ENCODE data around the gene SLC1A4.

- TF ChIP-seq REST (IDR thresholded peaks at IDR 0.05; ENCODE audit: insufficient read depth in 1 of 2, low read depth in 2 of 2, low read length in 1 of 2) (no peak), TCF7L2 (IDR thresholded peaks at IDR 0.05; ENCODE audit: low read depth, low read length) (no peak), POLR2AphosphoS5 (IDR thresholded peaks at IDR 0.05; ENCODE audit: low read depth, low read length) (no peak), SIN3A (IDR thresholded peaks at IDR 0.05; ENCODE audit: borderline replicate concordance, insufficient read depth, low read depth, low read length) (no peak)
- TF ChIP-seq, protein P1, sequence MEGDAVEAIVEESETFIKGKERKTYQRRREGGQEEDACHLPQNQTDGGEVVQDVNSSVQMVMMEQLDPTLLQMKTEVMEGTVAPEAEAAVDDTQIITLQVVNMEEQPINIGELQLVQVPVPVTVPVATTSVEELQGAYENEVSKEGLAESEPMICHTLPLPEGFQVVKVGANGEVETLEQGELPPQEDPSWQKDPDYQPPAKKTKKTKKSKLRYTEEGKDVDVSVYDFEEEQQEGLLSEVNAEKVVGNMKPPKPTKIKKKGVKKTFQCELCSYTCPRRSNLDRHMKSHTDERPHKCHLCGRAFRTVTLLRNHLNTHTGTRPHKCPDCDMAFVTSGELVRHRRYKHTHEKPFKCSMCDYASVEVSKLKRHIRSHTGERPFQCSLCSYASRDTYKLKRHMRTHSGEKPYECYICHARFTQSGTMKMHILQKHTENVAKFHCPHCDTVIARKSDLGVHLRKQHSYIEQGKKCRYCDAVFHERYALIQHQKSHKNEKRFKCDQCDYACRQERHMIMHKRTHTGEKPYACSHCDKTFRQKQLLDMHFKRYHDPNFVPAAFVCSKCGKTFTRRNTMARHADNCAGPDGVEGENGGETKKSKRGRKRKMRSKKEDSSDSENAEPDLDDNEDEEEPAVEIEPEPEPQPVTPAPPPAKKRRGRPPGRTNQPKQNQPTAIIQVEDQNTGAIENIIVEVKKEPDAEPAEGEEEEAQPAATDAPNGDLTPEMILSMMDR (IDR thresholded peaks at IDR 0.05) = no peak
These were observed 72.1 kb downstream of the SLC1A4 start for GRCh38 chr2:65061146-65061909.

Measured in Panc1 (cell line).